ENCODE data around the gene SNAI3. TPM values are rescaled to one million over a fixed set of nuclear protein-coding genes. Genes with fewer than 3 reads are reported as not detected.
A peak's percentile ranks its signal among the peaks of the same experiment; 100 is the strongest.

SNAI3 gene
- total RNA-seq, 1 experiment from 2014 or later = 2.9 TPM

DNA sequence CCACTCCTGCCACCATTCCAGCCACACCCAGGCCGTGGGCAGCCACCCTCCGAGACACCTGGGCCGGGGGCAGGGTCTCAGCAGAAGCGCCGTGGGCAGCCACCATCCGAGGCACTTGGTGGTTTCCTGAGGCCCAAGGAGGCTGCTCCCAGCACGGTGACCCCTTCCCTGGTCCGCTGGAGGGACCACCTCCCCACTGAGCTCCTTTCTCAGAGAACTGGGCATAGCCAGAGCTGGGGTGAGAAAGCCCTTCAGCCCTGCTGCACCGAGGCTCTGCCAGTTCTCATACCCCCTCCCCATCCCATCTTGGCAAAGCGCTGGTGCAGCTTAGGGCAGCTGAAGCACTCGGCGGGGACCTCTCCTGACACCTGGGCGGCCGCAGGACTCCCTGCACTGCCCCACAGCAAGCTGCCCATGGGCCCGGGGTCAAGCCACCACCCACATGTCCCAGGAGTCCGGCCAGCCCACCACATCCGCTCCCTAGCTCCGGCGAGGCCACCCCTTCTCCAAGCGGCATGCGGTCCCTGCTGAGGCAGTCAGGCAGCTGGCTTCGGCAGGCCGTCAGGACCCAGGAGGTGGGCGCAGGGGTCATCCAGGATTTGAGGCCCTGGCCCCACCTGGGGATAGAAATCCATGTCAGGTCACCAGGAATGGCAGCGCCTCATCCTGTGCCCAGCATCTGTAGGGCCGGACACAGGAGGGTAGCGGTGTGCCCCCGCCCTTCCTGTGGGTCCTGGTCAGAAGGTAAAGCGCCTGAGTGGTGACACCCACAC is 34.1 kb downstream of the SNAI3 start:
- Histone ChIP-seq H3K27me3 (ENCODE audit: control insufficient read depth, insufficient read depth, low read length) (no peaks in the 10 kb centered on the region), H3K36me3 (replicated peaks; ENCODE audit: control insufficient read depth, insufficient read depth, low read length) (peaks cover 2% of the 10 kb centered on the region; the same call in 1 of the 2 replicates), H3K4me3 (ENCODE audit: insufficient read depth, low read depth, low read length) (no peak overlapping the region)
- no peak for DNase-seq

DNA sequence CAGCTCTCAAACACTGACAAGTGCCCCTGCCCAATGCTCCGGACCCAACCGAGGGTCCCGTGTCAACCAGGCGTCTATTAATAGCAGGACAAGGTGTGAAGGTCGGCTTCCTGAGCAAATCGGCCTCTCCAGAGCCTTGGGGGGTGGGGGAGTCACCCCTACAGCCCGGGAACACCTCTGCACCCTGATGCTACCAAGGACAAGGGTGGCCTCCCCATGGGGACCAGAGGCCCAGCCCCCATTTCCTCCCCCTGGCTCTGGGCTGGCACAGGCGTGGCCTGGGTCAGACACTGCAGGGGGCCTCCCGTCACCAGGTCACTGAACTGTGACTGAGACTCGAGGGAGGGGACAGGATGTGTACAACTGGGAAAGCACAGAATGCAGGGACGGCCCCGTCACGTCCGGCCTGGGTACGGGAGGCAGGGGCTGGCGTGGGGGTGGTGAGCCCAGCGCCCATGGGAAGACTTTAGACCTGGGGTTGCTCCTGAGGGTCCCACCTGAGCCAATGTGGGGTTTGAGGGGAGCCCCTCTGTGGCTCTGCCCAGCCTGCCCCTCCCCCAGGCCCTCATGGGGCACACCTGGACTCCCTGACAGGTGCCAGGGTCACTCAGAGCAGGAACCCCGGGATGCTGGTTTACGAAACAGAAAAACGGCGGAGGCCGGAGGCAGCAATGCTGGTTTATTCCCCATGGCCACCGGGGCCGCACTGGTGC is 34.9 kb downstream of the SNAI3 start:
- Histone ChIP-seq H3K36me3 (replicated peaks; ENCODE audit: control insufficient read depth, insufficient read depth, low read length) (peaks cover 2% of the 10 kb centered on the region; the same call in 1 of the 2 replicates), H3K27me3 (ENCODE audit: control insufficient read depth, insufficient read depth, low read length) (no peaks in the 10 kb centered on the region), H3K4me3 (ENCODE audit: insufficient read depth, low read depth, low read length) (peak overlapping the region; percentile 90)
- no peak for DNase-seq

DNA sequence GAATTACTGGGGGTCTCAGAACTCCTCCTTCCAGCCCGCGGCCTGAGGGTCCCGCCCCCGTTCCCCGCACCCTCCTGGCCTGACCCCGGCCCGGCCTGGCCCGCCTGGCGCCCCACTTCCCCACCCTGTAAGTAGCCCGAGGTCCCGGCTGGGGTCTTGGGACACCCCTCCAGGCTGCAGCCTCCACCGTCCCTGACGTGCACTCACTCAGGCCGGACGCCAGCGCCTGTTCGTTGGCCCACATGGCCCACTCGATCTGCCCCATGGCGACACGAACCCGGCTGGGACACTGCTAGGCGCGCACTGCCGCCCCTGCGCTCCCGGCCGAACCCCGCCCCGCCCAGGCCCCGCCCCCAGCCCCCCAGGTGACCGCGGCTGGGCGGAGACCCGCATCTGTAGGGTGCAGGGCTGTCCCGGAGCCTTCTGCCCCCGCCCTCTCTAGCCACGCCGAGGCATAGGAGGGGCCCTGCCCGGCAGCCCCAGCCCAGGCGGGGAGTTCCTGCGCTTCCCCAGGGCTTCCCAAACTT is 35.5 kb downstream of the SNAI3 start, which contains the start of gene CYBA:
CYBA (minus strand) TSS at position 305 of the 527 bp plus-strand sequence; CDS start at position 265, 40 bp downstream.
- peaks cover 2% of the 10 kb centered on the region; the same call in 1 of the 2 replicates for H3K36me3 ChIP-seq (replicated peaks; ENCODE audit: control insufficient read depth, insufficient read depth, low read length)
- peak; percentile 98 for DNase-seq
- H3K4me3 ChIP-seq (ENCODE audit: insufficient read depth, low read depth, low read length) = peak within 1 kb of the TSS; percentile 90
- H3K27me3 ChIP-seq (ENCODE audit: control insufficient read depth, insufficient read depth, low read length) = no peaks in the 10 kb centered on the region

DNA sequence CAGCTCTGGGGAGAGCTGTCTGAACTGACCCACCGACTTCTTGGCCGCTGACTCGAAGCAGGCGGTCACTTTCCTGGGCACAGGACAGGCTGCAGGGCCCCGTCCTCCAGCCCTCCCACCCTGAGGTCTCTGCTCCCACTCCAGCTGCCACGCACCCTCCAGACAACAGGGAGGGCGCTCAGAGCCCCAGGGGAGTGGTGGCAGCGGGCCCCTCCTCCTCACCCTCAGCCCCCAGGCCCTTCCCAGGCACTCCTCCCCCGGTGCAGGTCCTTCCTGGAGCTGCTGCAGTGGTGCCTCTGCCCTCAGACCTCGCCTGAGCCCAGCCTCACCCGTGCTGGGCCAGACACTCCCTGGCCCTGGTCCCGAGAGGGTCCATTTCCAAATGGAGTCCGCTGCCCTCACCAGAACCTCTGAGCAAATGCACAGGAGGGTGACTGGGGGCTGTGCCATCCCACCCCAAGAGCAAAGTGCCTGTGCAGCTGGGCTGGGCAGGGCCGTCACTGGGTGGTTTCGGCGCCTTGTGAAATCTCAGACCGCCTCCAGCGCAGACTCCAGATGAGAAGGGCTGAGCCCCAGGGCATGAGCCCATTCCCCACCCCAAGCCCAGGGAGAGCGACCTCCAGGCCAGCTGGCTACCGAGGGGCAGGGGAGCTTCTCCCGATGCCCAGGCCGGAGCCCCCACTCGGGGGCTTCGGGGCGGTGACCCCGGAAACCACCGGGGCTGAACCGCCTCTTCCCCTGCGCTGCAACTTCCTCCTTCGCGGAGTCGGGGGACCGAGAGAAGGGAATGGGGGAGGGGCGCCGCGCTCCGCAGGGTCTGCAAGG is 36.2 kb downstream of the SNAI3 start:
- DNase-seq = peak; percentile 89

DNA sequence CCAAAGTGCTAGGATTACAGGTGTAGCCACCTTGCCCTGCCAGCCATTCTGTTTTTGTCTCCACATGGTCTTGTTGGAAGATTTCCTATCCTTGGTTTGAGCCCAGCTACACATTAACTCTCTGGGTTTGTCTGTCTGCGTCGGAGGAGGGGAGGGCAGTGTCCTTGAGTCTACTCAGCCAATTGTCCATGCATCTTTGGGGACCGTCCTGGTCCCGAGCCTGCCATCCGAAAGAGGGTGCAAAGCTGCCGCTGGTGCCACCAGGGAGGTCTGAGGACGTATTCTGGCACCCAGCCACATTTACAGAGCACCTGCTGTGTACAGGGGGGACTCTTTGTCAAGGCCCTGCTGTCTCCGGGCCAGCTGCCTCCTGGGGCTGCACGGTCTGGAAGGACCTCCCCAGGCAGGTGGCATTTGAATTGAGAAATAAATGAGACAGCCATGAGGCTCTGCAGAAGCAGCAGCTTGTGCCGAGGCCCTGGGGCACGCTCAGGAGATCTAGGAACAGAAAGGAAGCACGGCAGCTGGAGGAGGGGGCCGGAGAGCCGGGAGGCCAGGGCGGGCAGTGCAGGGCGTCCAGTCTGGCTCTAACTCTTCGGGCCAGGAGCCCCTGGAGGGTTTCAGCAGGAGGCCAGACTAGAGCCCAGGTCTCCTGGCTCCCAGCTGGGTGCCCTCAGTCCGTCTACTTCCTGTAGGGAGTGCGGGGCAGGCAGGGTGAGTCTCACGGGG is 36.9 kb downstream of the SNAI3 start:
- DNase-seq = no peak
- peak overlapping the region; percentile 90; the same call in 1 of the 2 replicates for H3K4me3 ChIP-seq (ENCODE audit: insufficient read depth, low read depth, low read length)
- no peaks in the 10 kb centered on the region for H3K27me3 ChIP-seq (ENCODE audit: control insufficient read depth, insufficient read depth, low read length)

More for the DNA sequence above, 36.2 kb downstream of the SNAI3 start:
- H3K4me3 ChIP-seq (ENCODE audit: insufficient read depth, low read depth, low read length) = peak overlapping the region; percentile 90
- H3K36me3 ChIP-seq (replicated peaks; ENCODE audit: control insufficient read depth, insufficient read depth, low read length) = peaks cover 2% of the 10 kb centered on the region; the same call in 1 of the 2 replicates
- no peaks in the 10 kb centered on the region for H3K27me3 ChIP-seq (ENCODE audit: control insufficient read depth, insufficient read depth, low read length)

DNA sequence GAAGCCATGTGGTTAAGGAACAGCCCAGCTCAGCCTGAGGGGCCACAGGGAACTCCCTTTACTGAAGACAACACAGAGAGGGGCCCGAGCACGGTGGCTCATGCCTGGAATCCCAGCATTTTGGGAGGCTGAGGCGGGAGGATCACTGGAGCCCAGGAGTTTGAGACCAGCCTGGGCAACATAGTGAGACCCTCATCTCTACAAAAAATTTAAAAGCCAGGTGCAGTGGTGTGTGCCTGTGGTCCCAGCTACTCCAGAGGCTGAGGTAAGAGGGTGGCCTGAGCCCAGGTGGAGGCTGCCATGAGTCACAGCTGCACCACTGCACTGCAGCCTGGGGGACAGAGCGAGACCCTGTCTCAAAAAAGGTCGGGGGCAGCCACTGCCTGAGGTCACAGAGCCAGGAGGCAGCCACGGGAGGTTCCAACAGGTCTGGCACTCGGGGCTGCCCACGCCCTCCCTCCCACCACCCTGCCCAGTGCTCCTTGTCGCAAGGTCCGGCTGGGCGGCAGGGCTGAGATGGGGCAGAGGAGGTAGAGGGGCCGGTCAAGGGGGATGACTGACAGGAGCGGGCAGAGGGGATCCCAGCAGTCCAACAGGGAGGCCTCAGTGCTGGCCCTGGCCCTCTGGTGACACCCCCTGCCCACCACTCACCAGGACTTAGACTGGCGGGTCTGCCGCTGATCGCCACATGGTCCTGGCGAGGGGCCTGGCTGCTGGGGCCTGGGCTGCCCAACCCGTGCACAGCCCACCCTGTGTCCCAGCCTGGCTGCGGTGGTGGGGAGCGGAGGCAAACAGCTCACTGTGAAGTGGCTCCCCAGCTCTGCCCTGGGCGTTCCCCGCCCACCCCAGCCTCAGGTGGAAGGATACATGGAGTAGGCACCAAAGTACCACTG is 38.9 kb downstream of the SNAI3 start:
- no peak overlapping the region for H3K4me3 ChIP-seq (ENCODE audit: insufficient read depth, low read depth, low read length)
- DNase-seq = no peak
- H3K36me3 ChIP-seq (replicated peaks; ENCODE audit: control insufficient read depth, insufficient read depth, low read length) = no peaks in the 10 kb centered on the region
- H3K27me3 ChIP-seq (ENCODE audit: control insufficient read depth, insufficient read depth, low read length) = no peaks in the 10 kb centered on the region

More for the DNA sequence above, 36.9 kb downstream of the SNAI3 start:
- no peaks in the 10 kb centered on the region; the same call in 1 of the 2 replicates for H3K36me3 ChIP-seq (replicated peaks; ENCODE audit: control insufficient read depth, insufficient read depth, low read length)

DNA sequence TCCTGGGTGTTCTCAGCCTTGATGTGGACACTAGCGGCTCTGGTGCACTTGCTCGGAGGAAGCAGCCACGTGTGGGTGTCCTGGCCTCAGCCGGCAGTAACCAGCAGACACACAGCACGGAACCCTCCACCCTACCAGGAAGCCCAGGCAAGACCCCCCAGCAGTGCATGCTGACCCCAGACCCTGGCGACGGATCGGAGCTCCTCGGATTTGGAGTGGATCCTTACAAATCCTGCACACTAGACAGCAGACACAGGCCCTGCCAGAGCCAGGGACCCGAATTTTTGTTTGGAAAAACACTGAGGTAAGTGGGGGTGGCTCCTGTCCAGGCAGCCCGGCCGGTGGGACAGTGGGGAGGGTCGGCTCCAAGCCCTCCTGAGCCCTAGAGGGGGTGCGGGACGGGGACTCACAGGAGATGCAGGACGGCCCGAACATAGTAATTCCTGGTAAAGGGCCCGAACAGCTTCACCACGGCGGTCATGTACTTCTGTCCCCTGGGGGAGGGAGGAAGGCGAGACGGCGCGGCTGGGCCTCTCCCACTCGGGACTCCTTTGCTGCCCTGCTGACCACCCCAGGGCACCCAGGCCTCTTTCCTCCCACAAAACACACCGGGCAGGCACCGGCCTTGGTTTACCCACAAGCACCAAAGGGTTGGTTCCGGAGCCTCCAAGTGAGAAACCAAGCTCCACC is 39.8 kb downstream of the SNAI3 start:
- Histone ChIP-seq H3K36me3 (replicated peaks; ENCODE audit: control insufficient read depth, insufficient read depth, low read length) (no peaks in the 10 kb centered on the region), H3K4me3 (ENCODE audit: insufficient read depth, low read depth, low read length) (no peak overlapping the region), H3K27me3 (ENCODE audit: control insufficient read depth, insufficient read depth, low read length) (no peaks in the 10 kb centered on the region)
- DNase-seq = no peak

DNA sequence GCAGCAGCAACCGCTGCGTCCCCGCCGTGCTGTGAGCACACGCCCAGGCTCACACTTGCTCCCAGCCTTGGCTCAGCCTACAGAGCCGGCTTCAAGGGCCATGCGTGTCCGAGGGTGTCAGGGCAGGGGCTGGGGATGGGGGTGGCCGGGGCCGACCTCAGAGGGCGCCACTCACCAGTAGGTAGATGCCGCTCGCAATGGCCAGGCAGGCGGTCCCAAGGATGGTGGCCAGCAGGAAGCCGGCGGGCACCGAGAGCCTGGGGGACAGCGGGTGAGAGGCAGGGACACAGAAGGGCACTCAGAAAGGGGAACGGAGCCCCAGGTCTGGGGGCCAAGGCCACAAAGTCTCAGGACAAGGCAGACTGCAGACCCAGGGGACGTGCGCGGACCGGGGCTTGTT is 40.4 kb downstream of the SNAI3 start:
- no peak for DNase-seq
- Histone ChIP-seq H3K36me3 (replicated peaks; ENCODE audit: control insufficient read depth, insufficient read depth, low read length) (no peaks in the 10 kb centered on the region), H3K27me3 (ENCODE audit: control insufficient read depth, insufficient read depth, low read length) (no peaks in the 10 kb centered on the region), H3K4me3 (ENCODE audit: insufficient read depth, low read depth, low read length) (no peak overlapping the region)

DNA sequence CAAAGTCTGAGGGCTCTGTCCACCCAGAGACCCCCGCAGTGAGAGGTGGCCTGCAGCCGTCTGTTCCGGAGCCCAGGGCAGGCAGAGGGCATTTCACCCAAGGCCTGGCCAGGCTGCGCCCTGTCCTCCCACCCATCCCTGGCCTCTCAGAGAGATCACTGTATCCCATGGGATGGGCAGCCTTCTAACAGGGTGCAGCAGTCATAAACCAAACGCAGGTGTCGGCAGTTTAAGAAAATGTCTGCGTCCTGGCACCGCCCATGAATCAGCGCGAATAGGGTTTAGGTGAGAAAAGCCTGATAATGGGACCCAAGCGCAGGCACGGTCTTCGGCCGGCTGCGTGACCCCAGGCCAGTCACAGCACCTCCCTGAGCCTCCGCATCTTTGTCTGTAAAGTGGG is 40.9 kb downstream of the SNAI3 start:
- DNase-seq = no peak

DNA sequence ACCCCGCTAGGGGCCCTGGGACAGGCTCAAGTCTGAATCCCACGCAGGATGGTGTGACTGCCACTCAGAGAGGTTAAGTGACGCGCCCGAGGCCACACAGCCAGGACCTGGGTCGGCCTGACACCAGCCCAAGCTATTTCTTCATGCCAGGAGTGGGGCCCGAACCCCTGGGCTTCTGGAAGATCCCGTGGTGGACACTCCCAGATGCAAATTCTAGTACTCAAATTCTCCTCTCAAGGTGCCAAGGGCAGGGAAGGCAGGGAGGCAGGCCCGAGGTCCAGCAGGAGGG is 42.7 kb downstream of the SNAI3 start:
- no peak for DNase-seq
- no peak overlapping the region for H3K4me3 ChIP-seq (ENCODE audit: insufficient read depth, low read depth, low read length)
- H3K27me3 ChIP-seq (ENCODE audit: control insufficient read depth, insufficient read depth, low read length) = peaks cover 3% of the 10 kb centered on the region; the same call in 1 of the 2 replicates

More for the DNA sequence above, 40.9 kb downstream of the SNAI3 start:
- no peak overlapping the region for H3K4me3 ChIP-seq (ENCODE audit: insufficient read depth, low read depth, low read length)
- no peaks in the 10 kb centered on the region for H3K36me3 ChIP-seq (replicated peaks; ENCODE audit: control insufficient read depth, insufficient read depth, low read length)
- no peaks in the 10 kb centered on the region for H3K27me3 ChIP-seq (ENCODE audit: control insufficient read depth, insufficient read depth, low read length)

DNA sequence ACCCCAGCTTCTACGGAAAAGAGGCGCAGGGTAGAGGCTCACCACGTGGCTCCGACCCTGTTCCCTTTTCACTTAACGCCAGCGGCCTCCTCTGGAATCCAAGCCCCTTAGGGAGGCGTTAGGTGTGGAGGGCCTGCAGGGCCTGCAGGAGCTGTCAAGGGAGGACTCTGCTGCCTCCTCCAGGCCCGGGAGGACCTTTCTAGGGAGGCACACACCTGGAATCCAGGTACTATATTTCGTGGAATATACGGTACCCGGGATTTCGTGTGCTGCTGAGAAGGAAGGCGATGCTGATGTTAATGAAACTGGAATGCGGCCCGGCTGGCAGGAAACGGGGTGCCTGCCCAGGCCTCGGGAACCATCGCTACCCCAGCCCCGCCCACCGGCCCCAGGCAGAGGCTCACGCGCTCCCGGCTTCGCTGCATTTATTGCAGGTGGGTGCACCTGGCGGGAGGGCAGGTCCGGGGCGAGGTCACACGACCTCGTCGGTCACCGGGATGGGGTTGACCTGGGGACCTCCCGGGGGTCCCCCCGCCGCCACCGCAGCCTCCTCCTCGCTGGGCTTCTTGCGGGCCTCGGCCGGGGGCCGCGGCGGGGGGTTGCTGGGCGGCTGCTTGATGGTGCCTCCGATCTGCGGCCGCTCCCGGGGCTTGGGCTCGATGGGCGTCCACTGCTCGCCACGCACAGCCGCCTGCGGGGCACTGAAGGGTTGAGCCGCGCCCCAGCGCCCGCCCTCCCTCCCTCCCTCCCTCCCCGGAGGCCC is 43.2 kb downstream of the SNAI3 start:
- DNase-seq = no peak
- H3K4me3 ChIP-seq (ENCODE audit: insufficient read depth, low read depth, low read length) = no peak overlapping the region
- H3K27me3 ChIP-seq (ENCODE audit: control insufficient read depth, insufficient read depth, low read length) = peaks cover 3% of the 10 kb centered on the region; the same call in 1 of the 2 replicates
- H3K36me3 ChIP-seq (replicated peaks; ENCODE audit: control insufficient read depth, insufficient read depth, low read length) = no peaks in the 10 kb centered on the region

More for the DNA sequence above, 42.7 kb downstream of the SNAI3 start:
- no peaks in the 10 kb centered on the region for H3K36me3 ChIP-seq (replicated peaks; ENCODE audit: control insufficient read depth, insufficient read depth, low read length)
